ENCODE measurements around the gene RAMP1.

- TF ChIP-seq CTCF (conservative IDR thresholded peaks at IDR 0.05 in 1 of 2, IDR thresholded peaks at IDR 0.05 in 1 of 2; ENCODE audit: low read depth in 1 of 2, low read length in 2 of 2) (no peak), EZH2 (IDR thresholded peaks at IDR 0.05; ENCODE audit: low read length, missing control alignments) (no peak)
Measured at GRCh38 chr2:237956402-237956736, 96.9 kb downstream of the RAMP1 start.

Measured in fibroblast of lung (primary cell).